Activated T-cell treated with anti-CD3 and anti-CD28 coated beads for 1 hour (primary cell): ENCODE data around the gene PHAF1.
A peak's percentile ranks its signal among the peaks of the same experiment; 100 is the strongest.

Experiments
- DNase-seq: peaks from one replicate; pipeline ENCODE4 v3.0.0-alpha.2; 2020; ENCODE audit warnings: low read depth

Gene PHAF1

GRCh38 chr16:67180166-67180565 is 70.4 kb downstream of the PHAF1 start:
- no peak for DNase-seq

DNA sequence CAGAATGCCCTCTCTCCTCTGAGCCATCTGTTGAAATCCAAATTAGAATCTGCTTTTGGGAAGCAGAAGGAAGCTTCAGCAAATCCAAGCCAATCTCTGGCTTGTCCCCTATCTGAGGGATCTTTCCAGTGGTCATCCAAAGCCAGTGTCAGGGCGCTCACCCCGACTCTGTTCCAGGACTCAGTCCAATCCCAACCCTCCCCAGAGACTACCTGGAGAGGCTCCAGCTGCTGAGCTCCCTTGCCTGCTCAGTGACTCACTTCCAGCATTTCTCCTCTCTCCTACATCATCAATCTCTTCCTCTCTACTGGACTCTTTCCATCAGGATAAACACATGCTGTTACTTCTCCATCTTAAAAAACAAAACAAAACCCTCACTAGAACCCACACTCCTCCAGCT is 71.6 kb downstream of the PHAF1 start:
- no peak for DNase-seq

- no peak for DNase-seq
These were observed 72.5 kb downstream of the PHAF1 start for GRCh38 chr16:67182288-67182687.

- no peak for DNase-seq
These were observed 73.5 kb downstream of the PHAF1 start for GRCh38 chr16:67183284-67183626.

GRCh38 chr16:67183627-67184452 is 74.1 kb downstream of the PHAF1 start, which contains the start of gene MATCAP1:
Gene MATCAP1, minus strand, starts transcription at chr16:67183963. Its CDS starts 3,353 bp downstream, at chr16:67180610.
- peak; percentile 87 for DNase-seq

DNA sequence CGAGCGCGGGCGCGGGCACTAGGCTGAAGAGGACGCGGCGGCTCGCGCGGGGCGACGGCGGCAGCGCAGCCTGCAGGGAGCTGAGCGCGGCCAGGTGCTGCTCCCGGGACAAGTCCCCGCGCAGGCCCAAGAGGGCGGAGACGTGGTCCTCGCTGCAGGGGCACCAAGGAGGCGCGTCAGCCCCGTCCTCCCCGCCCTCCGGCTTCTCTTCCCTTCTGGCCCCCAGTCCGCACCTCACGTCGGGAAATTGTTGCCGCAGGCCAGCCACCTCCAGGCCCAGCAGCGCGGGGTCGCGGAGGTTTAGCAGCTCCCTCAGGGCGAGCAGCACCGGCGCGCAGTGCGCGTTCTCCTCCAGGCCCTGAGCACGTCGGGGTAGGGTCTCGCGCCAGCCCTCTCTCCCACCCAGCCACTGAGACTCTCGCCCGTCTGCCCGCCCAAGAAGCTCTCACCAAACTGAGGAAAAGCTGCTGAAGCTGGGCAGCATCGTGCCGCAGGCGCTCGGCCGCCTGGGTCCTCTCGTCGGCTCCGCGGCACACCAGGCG is 74.8 kb downstream of the PHAF1 start:
- no peak for DNase-seq

DNA sequence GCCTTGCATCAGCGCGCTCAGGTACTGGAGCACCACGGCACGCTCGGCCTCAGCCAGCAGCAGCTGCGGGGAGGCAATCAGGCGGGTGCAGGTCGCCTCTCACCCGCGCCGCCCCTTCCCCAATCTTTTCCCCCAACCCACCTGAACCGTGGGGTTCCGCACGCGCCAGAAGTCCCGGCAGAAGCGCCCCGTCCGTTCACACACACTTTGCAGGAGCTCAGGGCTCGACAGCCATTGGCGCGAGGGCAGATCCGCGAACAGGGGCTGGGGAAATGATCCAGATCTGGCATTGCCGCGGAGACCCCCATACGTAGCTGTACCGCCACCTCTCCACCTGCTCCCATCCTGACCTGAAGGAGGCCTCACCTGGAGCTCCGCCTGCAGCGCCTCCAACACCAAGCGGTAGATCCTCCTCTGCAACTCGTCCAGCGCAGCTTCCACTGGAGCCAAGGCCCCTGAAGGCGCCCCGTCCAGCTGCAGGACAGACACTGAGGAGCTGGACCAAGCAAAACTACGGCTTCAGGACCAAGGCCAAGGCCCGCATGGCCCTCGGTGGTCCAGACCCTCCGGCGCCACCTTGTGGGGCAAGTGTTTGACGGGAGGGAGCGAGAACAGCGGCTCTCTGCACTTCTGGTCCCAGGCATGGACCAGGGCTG is 75.4 kb downstream of the PHAF1 start:
- peak; percentile 84 for DNase-seq

DNA sequence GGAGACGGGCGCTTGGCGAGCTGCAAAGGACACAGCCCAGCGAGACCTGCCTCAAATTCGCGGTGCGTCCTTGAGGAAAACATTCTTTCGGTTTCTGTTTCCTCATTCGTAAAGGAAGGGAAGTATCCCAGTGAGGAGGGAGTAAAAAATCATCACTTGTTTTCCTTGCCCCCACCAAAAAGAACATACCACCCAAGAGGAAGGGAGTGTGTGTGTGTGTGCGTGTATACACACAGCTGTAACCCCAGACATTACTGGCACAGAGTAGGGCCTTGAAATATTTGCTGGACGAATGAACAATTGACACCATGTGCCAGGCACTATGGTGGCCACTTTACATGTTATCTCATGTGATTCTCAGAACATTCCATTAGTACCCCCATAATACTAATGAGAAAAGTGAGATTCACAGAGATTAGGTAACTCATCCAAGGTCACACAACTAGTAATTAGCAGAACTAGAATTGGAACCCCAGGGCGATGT is 76.0 kb downstream of the PHAF1 start:
- DNase-seq, result no peak

DNA sequence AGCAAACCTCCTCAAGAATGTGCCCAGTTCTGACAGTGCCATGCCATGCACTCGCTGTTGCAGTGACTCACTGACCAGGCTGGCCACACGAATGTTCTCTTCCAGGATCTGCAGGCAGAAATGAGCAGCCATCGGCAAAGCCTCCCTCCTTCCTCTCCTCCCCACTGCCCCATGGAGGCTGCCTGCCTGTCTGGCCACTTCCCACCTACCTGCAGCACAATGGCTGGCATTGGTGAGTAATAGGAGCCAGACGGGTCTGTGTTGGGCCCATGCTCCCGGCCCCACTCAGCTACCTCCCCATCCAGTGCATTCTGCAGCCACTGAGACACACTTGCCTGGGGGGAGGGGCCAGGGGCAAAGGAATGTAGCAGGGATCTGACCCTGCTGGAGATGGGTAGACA is 76.8 kb downstream of the PHAF1 start:
- no peak for DNase-seq

GRCh38 chr16:67187175-67187890 is 77.6 kb downstream of the PHAF1 start:
- no peak for DNase-seq

DNA sequence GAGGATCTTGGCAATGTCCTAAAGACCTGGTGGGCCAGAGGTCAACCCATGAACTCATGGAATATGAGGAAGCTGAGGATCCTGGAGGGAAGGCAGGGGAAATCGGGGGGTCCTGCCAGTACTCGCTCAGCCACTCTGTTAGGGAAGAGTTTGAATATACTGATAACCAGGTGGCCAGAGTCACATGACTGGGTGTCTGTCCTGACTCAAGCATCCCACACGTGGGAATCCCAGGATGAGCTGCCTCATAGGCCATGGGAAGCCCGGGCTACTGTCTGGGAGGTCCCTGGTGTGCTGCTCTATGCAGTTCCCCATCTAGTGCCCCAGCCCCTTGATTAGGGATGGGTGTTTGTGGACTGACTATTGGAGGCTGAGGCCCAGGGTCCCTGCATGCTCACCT is 78.6 kb downstream of the PHAF1 start:
- no peak for DNase-seq

DNA sequence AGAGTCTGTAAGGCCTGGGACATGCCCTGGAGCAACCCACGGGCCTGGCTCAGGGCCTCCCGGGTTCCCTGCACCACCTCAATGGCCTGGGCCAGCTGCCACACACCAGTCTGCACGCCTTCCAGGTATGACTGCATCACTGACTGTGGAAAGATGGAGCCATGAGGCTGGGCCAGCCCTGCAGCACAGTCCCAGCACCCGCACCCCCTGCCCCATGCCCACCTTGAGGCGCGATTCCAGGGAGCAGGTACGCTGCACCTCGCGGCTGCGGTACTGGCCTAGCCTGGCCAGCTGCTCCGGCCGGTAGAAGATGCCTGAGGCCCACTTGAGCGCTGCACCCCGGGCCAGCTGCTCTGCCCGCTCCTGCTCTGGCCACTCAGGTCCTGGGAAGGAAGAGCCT is 79.1 kb downstream of the PHAF1 start:
- no peak for DNase-seq

- DNase-seq, result no peak
These were observed 80.3 kb downstream of the PHAF1 start, which contains the start of gene EXOC3L1 for GRCh38 chr16:67190041-67190440. Gene EXOC3L1, minus strand, starts transcription at chr16:67190136. Its CDS starts 460 bp downstream, at chr16:67189676.

- no peak for DNase-seq
These were observed 81.0 kb downstream of the PHAF1 start for GRCh38 chr16:67190448-67191399.

- DNase-seq, result no peak
These were observed 81.8 kb downstream of the PHAF1 start for GRCh38 chr16:67191411-67191994.

DNA sequence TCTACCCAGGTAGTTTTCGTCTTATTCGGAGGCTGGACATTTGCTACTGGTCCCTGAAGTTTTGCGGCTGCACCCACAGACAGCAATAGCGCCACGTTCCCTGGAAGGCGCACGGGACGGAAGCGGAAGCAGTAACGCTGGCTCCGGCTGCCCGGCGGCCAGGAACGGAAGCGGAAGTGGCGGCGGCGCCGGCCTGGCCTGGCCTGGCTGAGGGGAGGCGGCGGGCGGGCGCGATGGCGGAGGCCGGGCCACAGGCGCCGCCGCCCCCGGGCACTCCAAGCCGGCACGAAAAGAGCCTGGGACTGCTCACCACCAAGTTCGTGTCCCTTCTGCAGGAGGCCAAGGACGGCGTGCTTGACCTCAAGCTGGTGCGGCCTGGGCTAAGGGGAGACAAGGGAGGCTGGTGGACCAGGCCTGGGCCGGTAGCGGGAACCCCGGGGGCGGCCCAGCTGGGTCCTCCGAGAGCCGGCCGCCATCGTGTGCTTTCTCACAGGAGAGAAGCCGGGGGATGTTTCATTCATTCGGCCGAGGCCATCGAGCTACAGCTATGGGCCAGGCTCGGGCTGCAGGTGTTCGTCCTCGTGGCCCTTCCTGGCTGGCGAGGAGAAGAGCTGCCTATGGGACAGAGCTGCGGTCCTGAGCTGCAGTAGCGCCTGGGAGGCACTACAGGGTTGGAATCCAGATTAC is 82.4 kb downstream of the PHAF1 start, which contains the start of gene E2F4:
Gene E2F4 (plus strand): TSS at position 161 of the 687 bp plus-strand sequence. CDS start 73 bp downstream, at position 234.
- peak; percentile 74 for DNase-seq

DNA sequence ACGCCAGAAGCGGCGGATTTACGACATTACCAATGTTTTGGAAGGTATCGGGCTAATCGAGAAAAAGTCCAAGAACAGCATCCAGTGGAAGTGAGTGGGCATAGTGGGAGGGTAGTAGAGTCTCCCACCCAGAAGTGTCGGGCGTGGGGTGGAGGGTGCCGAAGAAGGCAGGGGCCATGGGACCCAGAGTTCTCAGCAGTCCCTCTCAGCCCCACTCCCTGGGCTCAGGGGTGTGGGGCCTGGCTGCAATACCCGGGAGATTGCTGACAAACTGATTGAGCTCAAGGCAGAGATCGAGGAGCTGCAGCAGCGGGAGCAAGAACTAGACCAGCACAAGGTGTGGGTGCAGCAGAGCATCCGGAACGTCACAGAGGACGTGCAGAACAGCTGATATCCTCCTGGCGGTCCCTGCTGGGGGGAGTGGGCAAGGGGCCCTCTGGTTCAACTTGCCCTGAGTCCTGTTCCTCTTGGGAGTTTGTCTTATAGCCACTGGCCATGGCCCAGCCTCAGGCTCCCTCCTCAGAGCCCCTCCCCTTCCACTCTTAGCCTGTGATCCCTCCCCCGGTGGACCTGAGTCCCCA is 83.1 kb downstream of the PHAF1 start:
- no peak for DNase-seq

DNA sequence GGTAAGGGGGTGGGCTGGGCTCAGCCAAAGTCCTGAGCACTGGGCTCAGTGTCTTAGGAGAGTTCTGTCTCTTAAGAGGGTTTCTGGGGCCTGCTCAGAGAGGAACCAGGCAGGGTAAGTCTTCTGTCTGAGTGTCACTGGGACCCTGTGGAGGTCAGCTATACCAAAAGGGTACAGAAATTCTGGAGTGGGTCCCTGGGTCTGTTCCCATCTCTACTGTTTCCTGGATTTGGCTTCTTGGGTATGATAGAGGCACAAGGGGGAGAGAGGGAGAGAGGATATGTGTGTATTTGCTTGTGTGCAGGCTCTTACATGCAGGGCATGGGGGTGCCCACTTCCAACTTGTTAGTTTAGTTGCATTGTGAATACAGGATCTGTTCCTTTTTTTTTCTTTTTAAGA is 83.8 kb downstream of the PHAF1 start:
- DNase-seq, result no peak

GRCh38 chr16:67194260-67194659 is 84.5 kb downstream of the PHAF1 start:
- no peak for DNase-seq

- DNase-seq, result no peak
These were observed 85.9 kb downstream of the PHAF1 start for GRCh38 chr16:67195676-67196075.
